ENCODE measurements around the gene PARPBP. TPM values are rescaled to one million over a fixed set of nuclear protein-coding genes. Genes with fewer than 3 reads are reported as not detected.
A peak's percentile ranks its signal among the peaks of the same experiment; 100 is the strongest.
"Not testable (repeated sequence)": the region's sequence is repeated elsewhere in the genome, so short reads cannot be mapped to it uniquely, and the experiment has no call there.

Gene PARPBP
- total RNA-seq, 1 experiment from 2014 or later, result 22.3 TPM

DNA sequence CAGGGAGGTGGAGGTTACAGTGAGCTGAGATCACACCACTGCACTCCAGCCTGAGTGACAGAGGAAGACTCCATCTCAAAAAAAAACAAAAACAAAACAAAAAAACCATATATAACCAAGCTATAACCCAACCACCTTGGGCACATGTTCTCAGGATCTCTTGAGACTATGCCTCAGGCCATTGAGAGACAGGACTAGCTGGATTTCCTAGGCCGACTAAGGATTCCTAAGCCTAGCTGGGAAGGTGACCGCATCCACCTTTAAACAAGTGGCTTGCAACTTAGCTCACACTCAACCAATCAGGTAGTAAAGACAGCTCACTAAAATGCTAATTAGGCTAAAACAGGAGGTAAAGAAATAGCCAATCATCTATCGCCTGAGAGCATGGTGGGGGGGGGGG is 35.2 kb downstream of the PARPBP start:
- DNase-seq (ENCODE audit: low read depth), result not testable (repeated sequence)

DNA sequence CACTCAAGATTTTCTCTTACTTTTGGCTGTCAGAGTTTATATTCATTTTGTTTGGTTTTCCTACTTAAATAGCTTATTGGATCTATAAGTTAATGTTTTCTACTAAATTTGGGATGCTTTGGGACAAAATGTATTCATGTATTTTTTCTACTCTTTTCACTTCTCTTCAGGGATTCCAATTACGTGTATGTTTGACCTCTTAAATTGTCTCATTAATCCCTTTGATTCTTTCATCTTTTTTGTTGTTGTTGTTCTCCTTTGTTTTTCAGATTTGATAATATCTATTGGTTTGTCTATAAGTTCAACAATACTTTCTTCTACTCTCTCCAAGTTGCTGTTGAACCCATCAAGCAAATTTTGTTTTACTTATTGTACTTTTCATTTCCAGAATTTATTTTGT is 43.4 kb downstream of the PARPBP start:
- no peak for DNase-seq (ENCODE audit: low read depth)

DNA sequence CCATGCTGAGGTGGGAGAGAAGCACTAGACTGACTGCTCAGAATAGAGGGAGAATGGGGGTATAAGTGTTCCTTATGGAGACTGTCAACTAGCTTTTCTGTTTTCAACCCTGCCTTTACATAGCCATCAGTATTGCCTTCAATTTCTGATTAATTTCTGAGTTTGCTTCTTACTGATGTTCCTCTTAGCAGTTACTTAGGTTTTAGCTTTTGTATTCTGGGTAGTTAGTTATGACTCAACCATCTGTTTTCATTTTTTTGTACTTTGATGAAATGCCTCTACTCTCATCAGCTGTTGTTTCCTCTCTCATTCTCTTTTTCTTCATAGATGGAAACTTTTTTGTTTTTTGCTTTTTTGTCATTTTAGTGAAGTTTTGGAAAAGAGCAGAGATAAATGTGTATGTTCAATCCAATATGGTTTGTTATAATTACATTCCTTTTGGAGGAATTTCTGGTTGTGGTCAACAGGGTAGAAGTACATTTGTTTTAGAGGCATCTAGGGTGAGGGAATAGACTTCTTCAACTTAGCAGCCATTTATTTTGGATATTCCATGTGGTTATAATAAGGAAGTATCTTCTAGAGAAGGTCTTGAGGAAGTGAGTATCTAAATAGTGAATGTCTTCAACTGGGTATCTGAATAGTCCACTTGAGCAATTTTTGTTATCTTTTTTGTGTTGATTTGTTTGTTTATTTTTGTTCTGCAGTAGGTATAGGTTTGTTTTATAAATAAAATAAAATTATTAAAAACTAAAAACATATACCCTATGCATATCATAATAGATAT is 48.0 kb downstream of the PARPBP start:
- DNase-seq (ENCODE audit: low read depth), result no peak

DNA sequence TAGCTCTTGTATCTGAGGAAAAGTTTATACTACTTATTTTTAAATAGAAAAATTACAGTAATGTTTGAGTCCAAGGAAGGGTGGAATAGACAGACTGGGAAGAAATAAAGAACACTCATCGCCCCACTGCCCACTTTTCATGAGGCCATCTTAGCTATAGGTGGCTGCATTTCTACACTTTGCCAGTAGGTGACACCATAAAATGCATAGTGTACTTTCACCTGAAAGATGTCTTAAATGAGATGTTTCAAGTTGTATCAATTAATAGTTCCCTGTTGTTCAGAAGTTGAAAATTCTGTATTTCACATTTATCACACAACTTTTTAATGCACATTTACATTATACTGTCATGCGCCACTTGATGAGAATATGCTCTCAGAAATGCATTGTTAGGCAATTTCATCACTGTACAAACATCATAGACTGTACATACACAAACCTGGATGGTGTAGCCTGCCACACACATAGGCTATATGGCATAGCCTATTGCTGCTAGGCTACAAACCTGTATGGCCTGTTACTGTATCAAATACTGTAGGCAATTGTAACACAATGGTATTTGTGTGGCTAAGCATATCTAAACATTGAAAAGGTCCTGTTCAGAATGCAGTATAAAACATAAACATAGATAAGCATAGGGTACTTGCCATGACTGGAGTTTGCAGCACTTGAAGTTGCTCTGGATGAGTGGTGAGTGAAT is 50.1 kb downstream of the PARPBP start:
- peak; percentile 24 for DNase-seq (ENCODE audit: low read depth)

DNA sequence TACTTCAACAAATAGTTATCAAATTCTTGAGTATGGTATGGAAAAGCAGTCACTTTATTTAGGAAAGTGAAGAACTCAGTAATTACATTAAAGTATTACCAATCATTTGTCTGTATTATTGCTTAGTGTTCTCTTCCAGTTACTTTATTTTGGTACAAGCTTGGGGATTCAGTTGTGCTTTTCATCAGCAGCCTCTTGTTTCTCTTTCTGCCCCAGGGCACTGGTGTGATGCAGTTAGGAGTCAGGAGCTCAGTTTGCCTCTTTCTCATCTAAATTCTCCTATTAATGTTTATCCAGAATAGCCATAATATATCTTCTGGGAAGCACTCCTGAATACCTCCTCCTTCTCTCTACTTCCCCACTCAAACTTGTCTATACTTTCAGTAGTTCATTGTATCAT is 52.0 kb downstream of the PARPBP start:
- peak; percentile 20 for DNase-seq (ENCODE audit: low read depth)

DNA sequence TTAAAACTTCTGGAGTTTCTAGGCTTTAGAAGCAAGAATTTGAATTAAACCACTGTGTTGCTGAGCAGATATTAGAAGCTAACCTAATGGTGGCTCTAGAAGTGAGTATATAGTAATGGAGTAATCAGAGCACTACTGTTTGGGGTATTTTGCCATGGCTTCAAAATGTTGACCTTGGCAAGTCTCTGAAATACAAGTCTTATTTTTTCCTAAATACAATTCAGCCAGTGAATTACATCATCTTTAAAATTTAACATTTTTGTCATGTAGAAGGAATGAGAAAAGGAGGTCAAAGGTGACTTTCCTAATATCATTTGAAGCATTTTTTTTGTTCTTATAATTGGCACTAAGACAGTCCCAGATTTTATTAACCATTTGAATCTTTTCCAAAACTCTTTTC is 52.5 kb downstream of the PARPBP start:
- peak; percentile 12 for DNase-seq (ENCODE audit: low read depth)

DNA sequence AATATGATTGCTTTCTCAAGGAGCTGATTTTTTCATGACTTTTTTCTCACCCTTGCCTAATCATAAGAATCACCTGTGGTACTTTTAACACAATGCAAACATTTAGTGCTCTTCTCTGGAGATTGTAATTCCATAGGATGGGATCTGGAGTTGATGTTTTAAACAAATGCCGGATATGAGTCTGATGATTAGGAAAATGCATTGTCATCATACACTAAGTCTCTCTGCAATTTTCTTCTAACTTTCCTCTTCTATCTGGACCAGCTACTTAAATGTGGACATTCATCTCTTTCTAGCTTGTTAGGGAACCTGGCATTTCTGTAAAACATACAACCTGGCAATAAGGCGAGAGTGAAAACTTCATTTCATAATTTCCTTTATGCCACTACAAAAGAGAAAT is 54.1 kb downstream of the PARPBP start:
- no peak for DNase-seq (ENCODE audit: low read depth)

DNA sequence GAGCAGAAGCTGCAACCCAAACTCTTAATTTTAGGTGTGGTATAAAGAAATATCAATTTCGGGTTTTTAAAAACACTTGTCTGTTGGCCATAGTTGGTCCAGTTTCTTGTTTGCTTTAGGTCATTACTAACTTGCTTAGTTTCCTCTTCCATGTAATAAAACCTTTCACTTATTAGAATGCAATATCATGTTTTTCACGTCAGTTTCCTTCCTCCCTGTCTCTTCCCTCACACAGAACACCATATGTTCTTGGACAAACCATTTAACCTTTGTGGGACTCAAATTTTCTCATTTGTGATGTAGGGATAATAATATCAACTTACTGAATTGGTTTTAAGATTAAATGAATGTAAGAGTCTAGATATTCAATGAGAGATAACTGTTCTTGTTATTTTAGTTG is 54.8 kb downstream of the PARPBP start:
- DNase-seq (ENCODE audit: low read depth), result no peak

DNA sequence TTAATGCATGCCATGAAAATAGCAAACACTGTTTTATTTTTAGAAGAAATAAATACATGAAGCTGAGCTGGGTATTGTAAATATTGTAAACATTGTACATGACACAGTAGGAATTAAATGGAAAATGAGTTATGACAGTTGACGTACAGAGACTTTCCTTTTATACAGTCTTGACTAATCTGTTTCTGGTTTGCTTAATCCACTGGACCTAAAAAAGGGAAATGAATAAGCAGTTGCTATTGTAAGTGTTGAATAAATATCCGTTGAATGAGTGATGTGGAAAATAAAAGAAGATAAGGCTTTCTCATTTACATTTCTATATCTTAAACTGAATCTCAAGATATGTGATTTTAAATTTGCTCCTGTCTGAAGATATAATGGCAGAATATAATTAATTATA is 62.7 kb downstream of the PARPBP start:
- DNase-seq (ENCODE audit: low read depth), result no peak

DNA sequence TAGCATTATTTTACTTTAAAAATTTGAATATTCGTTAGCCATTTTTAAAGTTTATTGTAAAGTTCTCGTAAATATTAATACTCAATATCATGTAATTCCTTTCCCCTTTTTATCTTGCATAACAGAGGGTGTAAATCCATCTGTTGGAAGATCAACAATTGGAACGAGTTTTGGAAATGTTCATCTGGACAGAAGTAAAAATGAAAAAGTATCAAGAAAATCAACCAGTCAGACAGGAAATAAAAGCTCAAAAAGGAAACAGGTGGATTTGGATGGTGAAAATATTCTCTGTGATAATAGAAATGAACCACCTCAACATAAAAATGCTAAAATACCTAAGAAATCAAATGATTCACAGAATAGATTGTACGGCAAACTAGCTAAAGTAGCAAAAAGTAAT is 75.8 kb downstream of the PARPBP start:
- no peak for DNase-seq (ENCODE audit: low read depth)

DNA sequence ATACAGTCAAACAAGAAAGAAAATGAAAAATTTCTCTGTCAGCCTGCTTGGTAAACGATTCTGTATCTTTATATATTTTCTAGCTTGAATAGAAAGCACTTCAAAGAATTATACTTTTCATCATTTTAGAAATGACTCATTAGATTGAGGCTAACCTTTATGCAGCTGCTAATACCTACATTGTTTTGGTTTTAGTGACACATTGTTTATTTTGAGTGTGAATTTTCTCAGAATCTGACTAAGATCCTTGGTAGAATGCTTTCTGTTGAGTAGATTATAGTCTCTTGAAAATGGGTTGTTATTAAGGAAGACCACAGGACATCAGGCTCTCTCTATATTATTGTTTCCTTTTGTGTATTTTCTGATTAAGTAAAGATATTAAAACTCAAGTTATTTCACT is 77.8 kb downstream of the PARPBP start, which contains the start of gene PMCH:
TSS of gene PMCH (minus strand) at position 45 of the 400 bp plus-strand sequence. CDS start 63 bp downstream, outside the sequence.
- peak; percentile 69 for DNase-seq (ENCODE audit: low read depth)

DNA sequence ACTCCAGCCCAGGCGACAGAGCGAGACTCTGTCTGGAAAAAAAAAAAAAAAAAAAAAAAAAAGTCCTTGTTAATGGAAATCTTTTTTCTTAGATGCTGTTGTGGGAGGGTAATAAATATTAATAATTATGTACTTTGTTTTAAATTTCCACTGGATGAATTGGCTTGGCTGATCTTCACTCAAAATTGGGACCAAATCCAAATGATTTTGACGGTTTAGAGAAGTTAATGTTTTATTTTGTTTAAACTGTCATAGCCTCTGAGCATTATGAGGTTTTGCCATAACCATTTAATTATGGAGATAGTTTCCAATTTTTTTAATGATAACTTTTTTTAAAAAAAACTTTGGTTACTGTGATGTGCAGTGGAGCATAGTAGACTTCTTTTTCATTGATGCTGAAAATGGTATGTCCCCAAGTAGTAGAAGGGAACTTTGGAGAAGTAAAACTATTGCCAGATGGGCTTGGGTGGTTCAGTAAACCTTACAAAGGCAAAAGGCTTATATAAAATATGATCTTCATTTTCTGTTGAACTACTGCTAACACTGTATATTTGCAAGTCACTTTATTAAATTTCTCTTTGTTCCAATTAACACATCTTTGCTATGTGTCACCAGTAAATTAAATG is 81.6 kb downstream of the PARPBP start:
- DNase-seq (ENCODE audit: low read depth), result no peak

DNA sequence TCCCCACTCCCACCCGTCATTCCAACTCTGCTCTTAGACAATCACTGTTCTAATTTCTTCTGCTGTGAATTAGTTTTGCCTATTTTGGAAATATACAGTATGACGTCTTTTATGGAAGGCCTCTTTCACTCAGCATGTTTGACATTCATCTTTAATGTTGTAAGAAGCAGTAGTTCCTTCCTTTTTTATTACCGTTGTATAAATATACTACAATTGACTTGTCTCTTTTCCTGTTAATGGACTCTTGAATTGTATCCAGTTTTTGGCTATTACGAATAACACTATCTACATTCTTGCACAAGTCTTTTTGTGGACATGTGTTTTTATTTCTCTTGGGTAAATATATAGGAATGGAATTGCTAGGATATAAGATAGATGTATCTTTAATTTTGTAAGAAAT is 82.6 kb downstream of the PARPBP start:
- no peak for DNase-seq (ENCODE audit: low read depth)

DNA sequence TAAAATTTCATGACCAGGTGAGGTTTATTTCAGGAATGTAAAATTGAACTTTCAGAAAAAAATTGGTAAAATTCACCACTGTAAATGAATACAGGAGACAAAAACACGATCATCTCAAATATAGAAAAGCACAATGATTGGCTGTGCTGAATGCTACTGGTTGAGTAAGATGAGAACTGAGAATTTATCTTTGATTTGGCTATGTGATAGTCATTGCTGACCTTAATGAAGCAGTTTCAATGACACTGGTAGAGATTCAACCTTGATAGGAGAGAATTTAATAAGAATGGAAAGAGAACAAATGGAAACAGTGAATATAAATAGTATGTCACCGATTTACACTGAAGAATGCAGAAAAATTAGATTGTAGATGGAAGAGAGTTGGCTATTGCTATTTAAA is 84.0 kb downstream of the PARPBP start:
- no peak for DNase-seq (ENCODE audit: low read depth)

DNA sequence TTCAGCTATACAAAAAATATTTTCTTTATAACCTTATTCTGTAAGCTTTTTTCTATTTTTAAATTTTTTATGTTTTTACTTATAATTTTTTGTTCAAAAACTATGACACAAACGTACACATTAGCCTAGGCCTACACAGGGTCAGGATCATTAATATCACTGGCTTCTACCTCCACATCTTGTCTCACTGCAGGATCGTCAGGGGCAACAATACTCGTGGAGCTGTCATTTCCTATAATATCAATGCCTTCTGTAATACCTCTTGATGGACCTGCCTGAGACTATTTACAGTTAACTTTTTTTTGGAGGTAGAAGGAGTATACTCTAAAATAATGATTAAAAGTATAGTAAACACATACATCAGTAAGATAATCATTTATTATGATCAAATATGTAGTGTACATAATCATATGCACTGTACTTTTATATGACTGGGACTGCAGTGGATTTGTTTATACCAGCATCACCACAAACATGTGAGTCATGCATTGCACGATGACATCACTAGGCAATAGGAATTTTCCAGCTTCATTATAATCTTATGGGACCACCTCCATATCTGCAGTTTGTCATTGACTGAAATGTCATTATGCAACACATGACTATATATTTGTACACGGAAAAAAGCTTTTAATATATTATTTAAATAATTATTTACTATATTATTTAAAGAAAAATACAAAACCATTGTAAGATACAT is 96.2 kb downstream of the PARPBP start:
- peak; percentile 75 for DNase-seq (ENCODE audit: low read depth)

DNA sequence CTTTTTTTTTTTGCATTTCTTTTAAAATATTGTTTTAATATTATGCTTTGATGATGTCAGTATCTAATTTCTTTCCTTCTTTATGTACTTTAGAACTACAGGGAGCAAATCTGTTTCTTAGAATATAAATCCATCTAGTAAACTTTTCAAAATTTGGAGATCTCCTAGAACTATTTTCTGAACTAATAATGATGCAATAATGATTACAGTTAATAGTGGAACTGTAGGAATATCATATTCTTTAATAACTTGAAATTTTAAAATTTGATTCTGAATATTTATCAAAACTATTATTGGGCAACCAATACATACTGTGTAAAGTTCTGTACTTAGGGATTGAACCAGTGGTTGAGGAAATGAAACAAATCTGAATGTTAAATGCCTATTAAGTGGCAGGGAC is 100.8 kb downstream of the PARPBP start:
- no peak for DNase-seq (ENCODE audit: low read depth)

DNA sequence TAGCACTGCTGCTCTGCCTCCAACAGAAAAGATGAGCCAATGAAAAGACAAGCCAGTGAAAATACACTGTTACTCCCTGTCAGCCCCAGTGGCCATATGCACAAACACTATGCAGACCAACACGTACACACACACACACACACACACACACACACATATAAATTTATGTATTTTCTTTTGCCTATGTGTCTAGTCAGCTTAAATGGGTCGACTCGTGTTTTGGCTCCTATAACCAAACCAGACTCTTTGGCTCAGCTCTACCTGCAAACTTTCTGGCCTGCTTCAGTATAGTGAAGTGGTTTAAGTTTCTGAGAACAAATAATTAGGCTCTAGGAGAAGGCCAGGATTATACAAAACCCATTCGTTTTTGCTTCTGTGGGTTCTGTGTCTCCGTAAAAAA is 108.0 kb downstream of the PARPBP start:
- DNase-seq (ENCODE audit: low read depth), result no peak

DNA sequence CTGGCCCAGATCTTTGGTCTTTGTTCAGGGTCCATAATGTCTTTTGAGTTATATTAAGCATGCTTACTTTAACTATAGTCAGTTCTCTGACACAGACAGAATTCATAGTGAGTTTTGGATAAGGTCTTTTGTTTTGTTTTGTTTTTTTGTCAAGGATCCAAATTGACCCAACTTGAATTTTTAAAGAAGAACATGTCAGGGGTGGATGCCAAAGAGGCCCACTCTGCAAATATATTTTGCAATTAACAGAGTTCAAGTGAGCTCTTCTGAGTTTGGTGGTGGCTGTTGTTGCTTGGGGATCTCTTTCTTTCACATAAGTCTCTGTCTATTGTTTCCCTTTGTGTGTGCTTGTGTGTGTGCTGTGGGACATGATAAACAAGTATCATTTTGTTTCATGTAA is 112.1 kb downstream of the PARPBP start:
- no peak for DNase-seq (ENCODE audit: low read depth)

DNA sequence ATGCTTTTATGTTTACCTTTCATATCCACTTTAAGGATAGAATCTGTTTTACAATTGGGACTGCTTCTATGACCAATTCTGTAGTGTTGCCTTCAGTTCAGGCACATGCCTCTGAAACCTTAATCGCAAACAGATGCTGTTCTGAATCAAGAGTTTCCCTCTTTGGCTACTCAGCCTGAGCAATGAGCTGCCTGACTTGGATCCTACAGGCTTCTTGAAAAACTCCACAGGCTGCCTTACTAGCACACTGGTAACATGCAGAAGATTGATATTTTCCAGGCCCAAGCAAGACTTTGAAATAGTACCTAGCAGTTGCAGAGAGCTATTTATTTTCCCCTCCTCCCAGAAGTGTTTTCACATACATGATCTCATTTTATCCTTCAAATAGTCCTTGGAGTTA is 112.5 kb downstream of the PARPBP start:
- no peak for DNase-seq (ENCODE audit: low read depth)

DNA sequence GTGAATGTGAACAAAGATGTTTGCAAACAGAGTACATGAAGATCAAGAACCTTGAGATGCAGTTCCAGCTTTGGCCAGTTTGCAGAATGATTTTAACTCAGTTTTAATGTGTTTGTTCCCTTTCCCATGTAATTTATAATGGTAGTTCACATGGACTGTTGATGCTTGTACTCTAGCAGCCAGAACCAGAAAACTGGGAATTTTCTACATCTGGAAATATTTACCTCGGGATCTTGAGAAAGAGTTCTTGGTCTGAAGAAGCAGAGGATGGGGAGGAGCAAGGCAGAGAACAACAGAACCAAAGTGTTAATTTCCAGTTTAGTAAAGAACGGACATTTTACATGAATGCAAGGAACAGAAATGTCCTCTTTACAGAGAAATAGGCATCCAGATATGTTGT is 114.6 kb downstream of the PARPBP start:
- DNase-seq (ENCODE audit: low read depth), result no peak

DNA sequence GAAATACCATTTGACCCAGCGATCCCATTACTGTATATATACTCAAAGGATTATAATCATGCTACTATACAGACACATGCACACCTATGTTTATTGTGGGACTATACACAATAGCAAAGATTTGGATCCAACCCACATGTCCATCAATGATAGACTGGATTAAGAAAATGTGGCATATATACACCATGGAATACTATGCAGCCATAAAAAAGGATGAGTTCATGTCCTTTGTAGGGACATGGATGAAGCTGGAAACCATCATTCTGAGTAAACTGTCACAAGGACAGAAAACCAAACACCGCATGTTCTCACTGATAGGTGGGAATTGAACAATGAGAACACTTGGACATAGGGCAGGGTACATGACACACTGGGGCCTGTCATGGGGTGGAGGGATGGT is 120.9 kb downstream of the PARPBP start:
- not testable (repeated sequence) for DNase-seq (ENCODE audit: low read depth)
